HG02973 (cell line): ENCODE results near the gene TSEN2.

Experiments
- ATAC-seq: cut with Tn5 transposase; IDR thresholded peaks from one replicate; pipeline ENCODE4 v1.9.1; 2021; ENCODE audit warnings: moderate library complexity; ENCODE audit not compliant: unreplicated experiment

Gene TSEN2

DNA sequence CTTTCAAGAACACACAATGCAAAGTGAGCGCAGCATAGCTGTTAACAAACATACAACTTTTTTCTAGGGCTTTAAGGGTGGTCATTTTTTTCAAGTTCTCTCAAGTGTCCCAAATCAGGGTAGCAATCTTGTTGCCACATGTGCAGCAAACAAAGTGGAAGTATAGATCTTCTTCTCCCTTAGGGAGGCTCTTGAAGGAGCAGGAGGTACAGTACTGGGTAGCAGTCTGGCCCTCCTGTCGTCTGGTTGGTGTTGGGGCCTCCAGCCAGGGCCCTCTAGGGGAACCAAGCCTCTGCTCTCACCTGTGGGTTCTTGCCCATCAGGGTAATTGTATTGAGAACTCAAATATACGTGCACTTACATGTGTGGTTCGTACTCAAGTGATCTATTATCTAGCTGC lies 98.5 kb downstream of the TSEN2 start:
- no peak for ATAC-seq
